Myocyte (in vitro differentiated cells): ENCODE data around the gene KLHDC4. TPM values are rescaled to one million over a fixed set of nuclear protein-coding genes. Genes with fewer than 3 reads are reported as not detected.
"Not testable (repeated sequence)": the region's sequence is repeated elsewhere in the genome, so short reads cannot be mapped to it uniquely, and the experiment has no call there.

Experiments
- DNase-seq: peaks from one replicate; pipeline ENCODE4 v3.0.0-alpha.2; 2012; ENCODE audit warnings: low read depth
- total RNA-seq: library from RNA; depleted of rRNA; stranded (reverse); fragments of >200 nt; gene quantifications from 2 replicates; pipeline ENCODE4 v1.2.3, GENCODE V29; 2014

Gene KLHDC4
- total RNA-seq, 1 donor from 2014 or later = 27.1 TPM

- DNase-seq = no peak
These were observed 80.0 kb downstream of the KLHDC4 start for GRCh38 chr16:87685766-87686165.

GRCh38 chr16:87685405-87685755 is 80.4 kb downstream of the KLHDC4 start:
- no peak for DNase-seq

GRCh38 chr16:87684711-87685404 is 80.9 kb downstream of the KLHDC4 start:
- DNase-seq = no peak

GRCh38 chr16:87684106-87684677 is 81.6 kb downstream of the KLHDC4 start:
- DNase-seq = no peak

- no peak for DNase-seq
These were observed 82.9 kb downstream of the KLHDC4 start for GRCh38 chr16:87682852-87683399.

GRCh38 chr16:87681981-87682570 is 83.7 kb downstream of the KLHDC4 start:
- DNase-seq = no peak

- not testable (repeated sequence) for DNase-seq
These were observed 84.7 kb downstream of the KLHDC4 start for GRCh38 chr16:87681051-87681602.

- DNase-seq = no peak
These were observed 85.5 kb downstream of the KLHDC4 start for GRCh38 chr16:87680272-87680644.

- no peak for DNase-seq
These were observed 86.1 kb downstream of the KLHDC4 start for GRCh38 chr16:87679593-87680271.

- no peak for DNase-seq
These were observed 87.2 kb downstream of the KLHDC4 start for GRCh38 chr16:87678618-87679017.

GRCh38 chr16:87677830-87678229 is 88.0 kb downstream of the KLHDC4 start:
- no peak for DNase-seq

GRCh38 chr16:87675111-87675719 is 90.6 kb downstream of the KLHDC4 start:
- DNase-seq = no peak

- DNase-seq = no peak
These were observed 91.4 kb downstream of the KLHDC4 start for GRCh38 chr16:87674419-87674818.

- DNase-seq = no peak
These were observed 94.0 kb downstream of the KLHDC4 start for GRCh38 chr16:87671715-87672270.

- no peak for DNase-seq
These were observed 94.6 kb downstream of the KLHDC4 start for GRCh38 chr16:87671221-87671620.

GRCh38 chr16:87669672-87670071 is 96.1 kb downstream of the KLHDC4 start:
- no peak for DNase-seq

- DNase-seq = no peak
These were observed 97.8 kb downstream of the KLHDC4 start for GRCh38 chr16:87667946-87668345.

GRCh38 chr16:87667443-87667842 is 98.3 kb downstream of the KLHDC4 start:
- no peak for DNase-seq

GRCh38 chr16:87666919-87667318 is 98.9 kb downstream of the KLHDC4 start:
- DNase-seq = no peak

- DNase-seq = no peak
These were observed 100.6 kb downstream of the KLHDC4 start for GRCh38 chr16:87665193-87665592.

- no peak for DNase-seq
These were observed 101.0 kb downstream of the KLHDC4 start for GRCh38 chr16:87664792-87665191.
